ENCODE results near the gene DNAH17.

Gene DNAH17

DNA sequence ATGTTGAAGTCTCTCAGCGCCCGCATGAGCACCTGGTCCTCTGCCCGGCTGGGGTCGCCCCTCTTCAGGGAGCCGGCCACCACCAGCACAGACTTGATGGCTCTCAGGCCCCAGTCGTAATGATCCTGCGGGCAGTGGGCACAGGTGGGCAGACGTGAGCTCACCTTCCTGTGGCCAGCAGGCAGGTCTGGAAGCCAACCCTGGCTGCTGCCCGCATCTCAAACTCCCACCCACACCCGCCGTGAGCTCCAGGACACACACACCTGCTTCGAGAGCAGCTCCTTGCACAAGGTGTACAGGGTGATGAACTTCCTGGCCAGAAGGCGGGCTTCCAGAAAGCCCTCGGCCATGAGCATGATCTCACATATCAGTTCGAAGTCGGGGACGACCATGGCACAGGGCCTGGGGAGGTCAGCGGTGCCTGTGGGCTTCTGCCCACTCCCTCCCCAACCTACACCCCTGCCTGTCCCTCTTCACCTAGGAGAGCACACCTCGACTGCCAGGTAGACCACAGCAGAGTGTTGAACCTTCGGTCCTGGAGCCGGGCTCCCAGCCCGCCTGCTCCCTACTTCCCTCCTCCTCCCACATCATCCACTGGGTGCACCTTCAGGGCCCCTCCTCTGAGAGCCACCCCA lies 82.4 kb downstream of the DNAH17 start:
- DNase-seq: no peak

DNA sequence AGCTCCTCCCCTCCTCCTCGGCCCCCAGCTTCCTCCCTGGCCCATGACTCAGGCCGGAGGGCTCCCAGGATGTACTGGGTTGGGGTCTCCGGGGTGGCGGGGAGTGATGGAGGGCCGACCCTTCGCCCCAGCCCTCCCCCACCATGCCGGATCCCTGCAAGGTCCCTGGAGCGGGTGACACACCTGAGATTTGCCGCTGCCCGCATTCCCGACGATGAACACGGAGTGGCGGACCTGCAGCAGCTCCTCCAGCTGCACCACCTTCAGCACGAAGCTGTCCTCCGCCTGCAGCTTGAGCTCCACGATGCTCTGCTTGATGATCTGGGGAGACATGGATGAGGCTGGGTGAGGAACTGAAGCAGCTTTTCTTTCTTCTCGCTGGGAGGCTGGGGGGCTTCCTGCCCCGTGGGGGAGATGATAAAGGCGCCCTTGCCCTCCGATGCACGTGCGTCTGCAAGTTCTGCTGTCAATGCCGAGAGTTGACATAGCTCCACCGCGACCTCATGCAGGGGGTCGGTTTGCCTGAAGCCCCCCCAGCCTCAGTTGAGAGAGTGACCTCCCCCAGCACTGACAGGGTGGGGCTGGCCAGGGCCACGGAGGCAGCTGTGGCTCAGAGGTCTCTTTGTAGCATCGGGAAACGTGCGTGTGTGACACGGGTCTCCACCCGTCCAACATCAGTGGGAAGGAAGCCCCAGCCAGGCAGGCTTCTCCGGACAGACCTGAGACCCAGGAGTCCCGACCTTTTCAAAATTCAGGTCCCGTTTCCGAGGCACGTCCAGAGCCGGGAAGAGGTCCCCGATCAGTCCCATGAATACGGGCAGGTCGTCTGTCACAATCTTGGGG lies 83.1 kb downstream of the DNAH17 start:
- no peak for DNase-seq

DNA sequence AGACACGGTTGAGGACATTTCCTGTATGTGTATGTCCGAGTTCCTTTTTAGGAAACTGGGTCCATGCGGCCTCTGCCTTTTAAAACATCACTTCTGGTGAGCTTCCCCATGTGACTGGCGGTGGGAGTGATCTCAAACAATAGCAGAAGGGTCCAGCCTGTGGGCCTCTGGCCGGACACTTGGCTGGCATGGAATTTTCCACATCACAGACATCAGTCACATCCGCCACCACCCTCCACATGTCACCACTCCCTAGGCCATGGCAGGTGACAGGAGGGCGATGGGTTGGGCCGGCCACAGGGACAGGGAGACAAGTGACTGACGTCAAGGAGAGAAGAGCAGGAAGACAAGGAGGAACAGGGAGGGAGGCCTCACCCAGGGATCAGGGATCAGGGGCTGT lies 83.7 kb downstream of the DNAH17 start:
- DNase-seq: no peak

DNA sequence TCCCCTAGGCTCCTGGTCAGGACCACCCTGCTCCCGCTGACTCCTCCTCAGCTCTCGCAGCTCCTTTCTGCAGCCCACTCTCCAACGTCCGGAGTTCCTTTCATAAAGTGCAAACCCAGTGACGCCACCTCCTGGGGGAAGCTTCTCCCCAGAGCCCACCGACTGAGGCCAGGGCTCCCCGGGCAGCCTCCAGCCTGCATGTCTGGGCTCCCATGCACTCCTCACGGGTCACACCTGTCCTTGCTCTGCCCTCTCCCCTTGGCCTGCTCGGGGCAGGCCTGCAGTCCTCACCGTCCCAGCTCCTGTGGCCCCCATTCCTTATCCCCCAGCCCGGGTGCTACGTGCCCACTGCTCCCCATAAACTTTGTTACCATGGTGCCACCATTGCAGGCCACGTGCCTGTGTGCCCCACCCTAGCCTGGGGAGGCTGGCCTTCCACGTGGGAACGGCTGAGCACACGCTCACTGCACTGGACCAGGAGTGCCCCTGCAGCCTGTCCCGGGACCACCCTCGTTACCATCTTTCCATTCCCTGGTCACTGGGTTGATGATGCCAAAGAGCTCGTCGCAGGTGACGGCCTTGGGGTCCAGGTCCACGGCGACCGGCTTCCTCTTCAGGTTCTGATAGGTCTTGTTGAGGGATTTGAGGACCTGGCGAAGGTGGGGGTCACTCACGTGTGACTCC lies 84.9 kb downstream of the DNAH17 start:
- no peak for DNase-seq

DNA sequence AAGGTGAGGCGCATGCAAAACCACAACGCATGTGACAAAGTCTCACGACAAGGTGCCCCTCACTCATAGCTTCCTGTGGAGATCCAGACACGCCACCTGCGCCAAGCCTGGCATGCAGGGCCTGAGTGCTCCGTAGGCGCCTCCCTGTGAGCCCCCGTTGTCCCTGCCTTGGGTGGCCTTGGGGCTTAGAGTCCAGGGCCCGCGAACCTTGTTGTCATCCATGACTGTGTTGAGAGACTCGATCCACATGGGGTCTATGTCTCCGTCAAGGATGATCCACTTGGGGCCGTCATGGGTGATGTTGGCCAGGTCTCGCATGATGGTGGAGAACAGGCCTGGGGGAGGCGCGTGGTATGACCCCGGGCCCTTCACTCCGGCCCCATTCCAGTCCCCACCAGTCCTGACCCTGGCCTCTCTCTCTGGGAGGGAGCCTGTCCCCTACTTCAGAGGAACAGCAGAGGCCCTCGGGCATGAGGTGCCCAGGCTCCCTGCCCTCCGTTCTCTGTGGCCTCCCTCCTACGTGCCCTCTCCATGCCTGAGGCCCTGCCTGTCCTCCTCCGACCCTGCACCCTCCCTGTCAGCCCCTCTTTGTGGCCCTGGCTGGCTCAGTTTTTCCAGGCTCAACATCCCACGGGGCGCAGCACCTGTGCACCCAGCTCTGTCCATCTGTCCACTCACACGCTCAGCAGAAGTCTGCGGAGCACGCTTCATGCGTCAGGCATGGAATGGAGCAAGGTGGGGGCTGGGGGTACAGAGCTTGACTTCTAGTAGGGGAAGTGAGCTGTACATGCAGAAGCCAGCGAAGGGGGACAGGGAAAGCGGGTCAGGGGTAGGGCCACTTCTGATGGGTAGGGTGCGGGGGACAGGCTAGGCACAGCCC lies 85.7 kb downstream of the DNAH17 start:
- no peak for DNase-seq

DNA sequence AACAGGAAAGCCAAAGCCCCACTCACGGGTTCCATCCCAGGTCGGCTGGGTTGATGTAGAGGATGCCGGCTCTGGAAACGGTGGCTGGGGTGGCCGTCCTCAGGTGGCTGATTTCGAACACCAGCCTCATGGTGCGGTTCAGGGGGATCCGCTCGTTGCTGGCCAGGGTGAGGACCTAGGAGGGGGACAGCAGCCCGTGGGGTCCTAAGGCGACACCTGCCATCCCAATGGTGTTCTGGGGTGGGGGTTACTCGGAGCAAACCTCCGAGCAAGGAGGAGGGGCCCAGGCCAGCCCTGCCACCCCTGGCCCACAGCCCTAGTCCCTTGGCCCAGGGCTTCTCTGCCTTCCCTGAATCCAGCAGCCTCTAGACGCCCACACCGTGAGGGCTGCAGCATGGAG lies 86.5 kb downstream of the DNAH17 start:
- no peak for DNase-seq

DNA sequence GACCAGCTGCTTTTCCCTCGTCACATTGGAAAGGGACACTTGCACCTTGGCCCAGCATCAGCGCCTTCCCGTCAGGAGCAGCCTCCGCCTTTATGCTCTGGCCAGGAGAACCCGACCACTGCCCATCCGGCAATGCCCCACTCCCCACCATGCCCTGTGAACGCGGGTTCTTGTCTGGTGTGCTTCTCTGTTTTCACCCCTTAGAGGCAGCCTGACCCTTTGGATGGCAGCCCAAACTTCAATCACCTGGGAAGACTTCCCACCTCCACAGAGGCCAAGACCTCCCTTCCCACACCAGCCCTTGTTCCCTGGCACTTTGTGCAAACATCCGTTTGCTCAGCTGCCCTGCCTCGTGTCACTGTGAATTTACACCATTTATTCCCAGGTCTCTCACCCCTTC lies 87.0 kb downstream of the DNAH17 start:
- DNase-seq: no peak

DNA sequence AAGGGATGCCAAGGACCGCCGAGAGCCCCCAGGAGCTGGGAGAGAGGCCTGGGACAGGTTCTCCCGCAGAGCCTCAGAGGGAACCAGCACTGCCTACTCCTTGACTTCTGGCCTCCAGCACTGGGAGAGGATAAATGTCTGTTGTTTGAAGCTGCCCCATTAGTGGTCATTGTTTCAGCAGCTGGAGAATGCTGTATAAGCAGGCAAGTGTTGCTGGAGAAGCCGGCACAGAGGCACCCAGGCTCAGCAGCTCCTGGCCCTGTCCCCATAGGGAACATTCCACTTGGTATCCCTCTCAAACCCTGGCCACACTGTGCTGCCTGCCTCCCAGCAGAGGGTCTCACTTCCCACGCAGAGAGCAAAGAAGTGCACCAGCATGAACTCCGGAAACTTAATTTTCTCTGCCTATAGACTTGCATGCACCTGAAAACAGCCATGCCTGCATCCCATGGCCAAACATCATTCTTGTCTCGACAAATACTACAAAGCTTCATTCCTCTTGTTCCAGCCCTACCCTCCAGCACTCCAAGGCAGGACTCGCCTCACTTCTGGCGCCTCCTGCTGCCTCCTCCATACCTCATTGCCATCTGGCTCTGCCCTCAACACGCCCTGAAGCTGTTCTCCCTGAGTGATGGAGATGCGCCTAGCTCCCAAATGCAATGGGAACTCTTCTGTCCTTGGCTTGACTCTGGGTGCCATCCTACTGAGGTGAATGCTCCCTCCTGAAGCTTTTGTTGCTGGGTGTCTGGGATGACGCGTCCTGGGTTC lies 88.1 kb downstream of the DNAH17 start:
- DNase-seq: no peak

DNA sequence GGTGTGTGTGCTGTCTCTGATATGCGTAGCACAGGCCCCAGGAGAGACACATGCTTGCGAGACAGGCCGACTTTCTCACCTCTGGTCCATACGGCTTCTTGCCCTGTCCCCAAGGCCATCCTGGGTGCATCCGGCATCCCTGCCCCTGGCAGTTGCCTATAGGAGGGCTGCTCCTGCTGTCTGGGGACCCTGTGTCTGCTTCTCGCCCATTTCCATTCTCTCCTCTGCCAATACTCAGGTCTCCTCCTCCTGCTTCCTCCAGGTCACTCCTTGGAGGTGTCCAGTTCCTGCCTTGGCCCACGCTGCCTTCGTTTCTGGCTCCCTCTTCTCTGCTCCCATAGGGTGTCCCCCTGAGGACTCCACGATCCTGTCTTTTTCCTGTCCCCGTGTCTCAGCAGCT lies 89.0 kb downstream of the DNAH17 start:
- no peak for DNase-seq

DNA sequence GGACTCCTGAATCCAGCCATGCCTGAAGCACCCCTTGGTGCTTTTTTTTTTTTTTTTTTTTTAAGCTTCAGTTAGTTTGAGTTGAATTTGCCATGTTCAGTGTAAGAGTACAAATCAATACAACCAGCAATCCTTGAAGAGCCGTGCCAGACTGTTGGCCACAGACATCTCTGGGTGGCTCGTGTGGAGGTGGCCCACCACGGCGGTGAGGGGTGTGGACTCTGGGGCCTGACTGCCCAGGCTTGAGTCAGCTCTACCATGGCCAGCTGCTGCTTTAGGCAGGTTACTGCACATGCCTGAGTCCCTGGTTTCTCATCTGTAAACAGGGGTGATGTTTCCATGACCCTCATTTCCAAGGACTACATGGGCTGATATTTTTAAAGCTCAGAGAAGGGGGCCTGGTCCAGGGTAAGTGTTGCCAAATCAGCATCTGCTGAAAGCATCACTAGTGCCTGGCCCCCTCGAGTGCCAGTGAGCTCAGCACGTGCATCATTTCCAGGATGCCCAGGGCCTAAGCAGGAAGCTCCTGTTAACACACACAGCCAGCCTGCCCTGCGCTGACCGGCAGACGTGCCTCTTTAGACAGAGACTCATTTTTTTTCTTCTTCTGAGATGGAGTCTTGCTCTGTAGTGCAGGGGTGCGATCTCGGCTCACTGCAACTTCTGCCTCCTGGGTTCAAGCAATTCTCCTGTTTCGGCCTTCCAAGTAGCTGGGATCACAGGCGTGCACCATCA lies 90.1 kb downstream of the DNAH17 start:
- DNase-seq: no peak

DNA sequence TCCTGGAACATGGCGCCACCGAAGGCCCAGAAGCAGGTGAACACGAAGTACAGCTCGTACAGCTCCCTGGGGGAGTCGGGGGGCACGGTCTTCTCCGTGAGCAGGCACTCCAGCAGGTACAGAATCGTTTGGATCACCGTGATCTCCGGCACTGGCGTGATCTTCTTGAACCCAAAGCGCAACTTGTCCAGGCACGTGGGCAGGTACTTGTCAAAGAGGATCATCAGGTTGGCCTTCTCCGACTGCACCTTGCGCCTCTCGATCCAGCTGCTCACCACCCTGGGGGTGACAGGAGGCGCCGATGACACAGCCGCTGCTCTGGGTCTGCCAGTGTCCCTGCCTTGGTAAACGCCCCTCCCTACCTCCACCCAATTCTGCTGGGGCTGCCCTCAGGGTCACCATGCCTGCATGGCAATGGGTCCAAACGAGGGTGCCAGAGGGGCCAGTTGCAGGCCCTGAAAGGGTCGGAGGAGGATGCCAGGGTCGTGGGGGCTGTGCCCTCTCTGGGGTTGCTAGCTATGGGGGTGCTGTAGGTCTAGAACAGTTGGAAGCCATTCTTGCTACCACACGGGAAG lies 90.9 kb downstream of the DNAH17 start:
- no peak for DNase-seq

DNA sequence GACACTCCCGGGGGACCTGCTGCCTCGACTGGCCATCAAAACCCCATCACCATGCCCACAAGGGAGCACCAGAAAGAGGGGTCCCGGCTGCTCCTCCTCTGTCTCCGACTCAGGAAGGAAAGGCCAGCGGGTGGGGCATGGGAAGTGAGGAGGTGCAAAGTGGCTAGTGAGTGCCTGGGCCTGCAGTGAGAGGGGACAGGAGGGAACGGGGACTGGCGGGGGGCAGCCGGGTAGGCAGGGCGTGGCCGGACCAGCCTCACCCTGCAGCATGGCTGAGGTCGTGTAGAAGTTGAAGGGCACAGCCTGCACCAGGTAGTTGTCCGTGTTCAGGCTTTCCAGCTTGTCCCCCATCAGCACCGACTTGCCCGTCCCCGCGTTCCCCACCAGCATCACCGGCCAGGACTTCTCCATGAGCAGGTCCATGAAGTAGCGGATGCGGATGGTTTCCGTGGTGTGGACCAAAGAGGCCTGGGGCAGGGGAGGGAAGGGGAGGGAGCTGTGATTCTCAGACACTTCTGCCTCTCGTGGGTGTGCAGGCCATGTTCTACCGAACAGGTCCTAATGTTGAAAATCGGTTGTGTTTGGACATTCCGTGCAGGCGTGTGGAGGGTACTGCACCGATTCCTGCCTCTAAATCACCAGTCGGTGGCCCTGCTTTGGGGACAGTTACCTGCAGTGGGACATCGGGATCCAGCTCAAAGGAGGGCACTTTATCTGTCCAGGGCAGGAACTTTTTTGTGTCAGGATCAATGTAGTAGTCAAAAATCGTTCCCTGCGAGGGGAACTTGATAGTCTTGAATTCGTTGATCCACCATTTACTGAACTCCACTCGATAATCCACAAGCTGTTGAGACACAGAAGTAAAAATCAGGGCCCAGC lies 91.7 kb downstream of the DNAH17 start:
- DNase-seq: no peak

DNA sequence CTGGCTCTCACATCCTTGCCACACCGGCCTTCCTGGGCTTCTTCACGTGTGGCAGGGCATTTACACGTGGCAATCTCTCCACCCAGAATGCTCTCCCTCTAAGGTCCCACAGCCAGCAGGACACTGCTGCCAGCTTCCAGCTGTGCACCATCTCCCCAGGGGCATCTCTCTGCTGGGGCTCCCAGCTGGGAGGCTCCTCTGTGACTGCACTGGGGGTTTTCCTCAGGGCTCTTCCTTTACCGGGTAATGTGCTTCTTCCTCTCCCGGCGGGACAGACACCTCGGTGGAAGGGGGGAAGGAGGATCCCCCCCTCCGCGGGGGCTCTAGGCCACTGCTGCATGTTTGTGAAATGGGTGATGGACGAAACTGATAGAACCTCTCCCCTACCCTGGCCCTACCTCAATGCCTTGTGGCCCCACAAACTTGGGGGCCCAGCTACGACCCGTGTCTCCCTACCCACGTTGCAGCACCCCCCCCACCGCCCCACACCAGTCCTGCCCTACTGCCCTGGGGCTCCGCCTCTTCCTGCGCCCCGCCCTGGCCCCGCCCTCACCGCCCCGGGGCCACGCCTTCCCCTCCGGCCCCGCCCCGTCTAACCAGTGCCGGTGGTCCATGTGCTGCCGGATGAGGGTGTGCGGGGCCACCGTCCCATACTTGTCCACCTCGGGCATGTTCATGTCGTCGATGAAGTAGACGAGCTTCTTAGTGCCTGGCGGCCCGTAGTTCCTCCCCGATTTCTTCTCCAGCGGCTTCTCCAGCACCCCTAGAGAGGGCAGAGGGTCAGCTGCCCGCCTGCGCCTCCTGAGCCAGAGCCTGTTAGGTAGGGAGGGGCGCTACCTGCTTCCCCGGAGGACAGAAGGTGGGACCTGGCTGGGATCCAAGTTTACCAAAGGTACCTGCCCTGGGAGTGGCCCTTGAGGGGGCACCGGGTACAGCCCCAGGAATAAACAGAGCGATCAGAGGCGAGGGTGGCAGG lies 92.6 kb downstream of the DNAH17 start:
- peak; percentile 27 for DNase-seq

DNA sequence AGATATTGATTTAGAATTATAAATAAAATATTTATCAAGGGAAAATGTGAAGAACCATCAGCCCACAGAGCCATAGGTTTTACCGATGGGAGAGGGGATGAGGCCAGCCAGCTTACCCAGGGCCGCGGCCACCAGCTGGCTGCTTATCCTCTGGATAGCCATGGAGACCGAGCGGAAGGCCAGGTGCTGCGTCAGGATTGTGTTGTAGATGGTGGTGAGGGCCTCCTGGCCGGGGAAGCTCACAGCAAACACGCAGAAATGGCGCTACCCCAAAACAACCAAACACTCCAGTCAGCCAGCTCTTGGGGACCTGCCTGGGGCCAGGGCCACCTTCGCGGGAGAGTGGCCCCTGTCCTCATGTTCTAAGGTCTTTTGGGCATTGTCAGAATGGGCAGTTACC lies 97.8 kb downstream of the DNAH17 start:
- DNase-seq: no peak

DNA sequence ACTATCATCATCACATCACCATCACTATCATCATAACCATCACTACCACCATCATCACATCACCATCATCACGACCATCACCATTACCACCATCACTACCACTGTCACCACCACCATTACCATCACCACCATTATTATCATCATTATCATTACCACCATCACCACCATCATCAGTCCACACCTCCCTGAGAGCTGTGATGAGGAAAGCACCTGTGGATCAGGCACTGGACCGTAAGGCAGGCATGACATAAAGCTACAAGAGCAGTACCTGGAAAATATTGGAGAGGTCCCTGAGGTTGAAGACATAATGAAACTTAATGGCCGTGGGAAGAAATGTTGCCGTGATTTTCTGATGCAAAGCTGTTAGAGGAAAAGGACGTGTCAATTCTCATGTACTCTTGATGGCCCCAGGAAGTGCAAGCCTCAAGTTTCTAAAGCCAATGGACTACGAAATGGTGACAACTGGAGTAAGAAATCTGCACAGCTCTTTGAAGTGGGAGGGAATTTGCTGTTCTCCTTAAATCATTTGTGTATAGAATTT lies 98.4 kb downstream of the DNAH17 start:
- DNase-seq: no peak

DNA sequence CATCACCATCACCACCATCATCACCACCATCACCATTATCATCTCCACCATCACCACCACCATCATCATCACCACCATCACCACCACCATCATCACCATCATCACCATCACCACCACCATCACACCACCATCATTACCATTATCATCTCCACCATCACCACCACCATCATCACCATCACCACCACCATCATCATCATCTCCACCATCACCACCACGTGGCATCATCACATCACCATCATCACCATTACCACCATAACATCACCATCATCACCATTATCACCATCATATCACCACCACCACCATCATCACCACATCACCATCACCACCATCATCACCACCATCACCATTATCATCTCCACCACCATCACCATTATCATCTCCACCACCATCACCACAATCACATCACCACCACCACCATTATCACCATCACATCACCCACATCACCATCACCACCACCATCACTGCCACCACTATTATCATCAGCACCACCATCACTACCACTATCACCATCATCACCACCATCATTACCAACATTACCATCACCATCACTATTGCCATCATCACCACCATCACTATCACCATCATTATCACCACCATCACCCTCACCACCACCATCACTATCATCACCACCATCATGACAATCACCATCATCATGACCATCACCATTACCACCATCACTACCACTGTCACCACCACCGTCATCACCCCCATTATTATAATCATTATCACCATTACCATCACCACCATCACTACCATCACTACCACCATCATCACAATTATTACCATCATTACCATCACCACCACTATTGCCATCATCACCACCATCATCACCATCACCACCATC lies 99.1 kb downstream of the DNAH17 start:
- DNase-seq: no peak

DNA sequence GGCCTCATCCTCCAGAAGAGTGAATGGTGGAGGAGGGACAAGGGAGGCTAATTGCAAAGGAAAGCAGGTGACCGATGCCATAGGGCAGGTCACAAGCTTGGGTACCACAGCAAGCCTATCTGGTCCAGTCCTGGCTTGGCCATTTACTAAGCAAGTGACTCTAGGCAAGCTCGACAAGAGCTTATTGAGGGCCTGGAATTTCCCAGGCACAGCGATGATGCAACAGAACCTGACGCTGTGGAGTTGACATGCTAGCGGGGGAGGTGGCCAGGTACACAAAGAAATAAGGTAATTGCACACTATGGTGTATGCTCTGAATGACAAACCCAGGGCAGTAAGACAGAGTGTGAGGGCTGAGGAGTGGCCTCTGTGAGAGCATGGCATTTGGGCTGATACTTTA lies 100.2 kb downstream of the DNAH17 start:
- no peak for DNase-seq

DNA sequence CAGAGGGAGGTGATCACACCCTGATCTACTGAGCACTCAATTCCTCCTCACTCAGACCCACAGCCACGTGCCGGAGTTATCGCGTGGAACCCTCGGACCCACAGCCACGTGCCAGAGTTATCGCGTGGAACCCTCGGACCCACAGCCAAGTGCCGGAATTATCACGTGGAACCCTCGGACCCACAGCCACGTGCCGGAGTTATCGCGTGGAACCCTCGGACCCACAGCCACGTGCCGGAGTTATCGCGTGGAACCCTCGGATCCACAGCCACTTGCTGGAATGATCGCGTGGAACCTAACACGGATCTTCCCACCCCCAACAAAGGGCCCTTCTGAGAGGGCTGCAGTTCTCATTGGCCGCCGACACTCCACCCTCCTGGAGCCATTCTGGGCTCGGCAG lies 101.0 kb downstream of the DNAH17 start:
- DNase-seq: no peak

Data from CD4-positive, alpha-beta T cell treated with Interleukin-4 for 4 hours (primary cell).